CD4-positive, alpha-beta T cell (primary cell): ENCODE measurements around the gene AAMDC. TPM values are rescaled to one million over a fixed set of nuclear protein-coding genes. Genes with fewer than 3 reads are reported as not detected.

Experiments used
- ATAC-seq: fragments of 200-7000 bp; cut with Tn5 transposase; one replicate; pipeline ENCODE4 v1.10.0; 2022; ENCODE audit warnings: mild to moderate bottlenecking; ENCODE audit not compliant: poor library complexity
- CTCF ChIA-PET: fragments of 350-600 bp; sonication (Branson Sonifier 250); formaldehyde crosslinking; loops from one replicate; lab custom pipeline; 2021; ENCODE audit warnings: antibody characterized with exemption, inconsistent platforms; lab: Charles Lee
- POLR2A ChIA-PET: fragments of 350-600 bp; sonication (Branson Sonifier 250); formaldehyde crosslinking; loops from one replicate; lab custom pipeline; 2021; ENCODE audit warnings: antibody characterized with exemption, inconsistent platforms; lab: Charles Lee
- DNase-seq, 14 experiments: peaks; one replicate each; pipeline ENCODE4 v3.0.0-alpha.2; 2013 to 2020; ENCODE audit warnings: mixed read lengths in 2 of 14
- H3K27ac ChIP-seq, 2 donors: one replicate each; pipeline versions ENCODE4 v1.5.1 to v1.7.0; 2013; ENCODE audit warnings: low read length in 2 of 2, low read depth in 1 of 2, mild to moderate bottlenecking in 1 of 2
- H3K27me3 ChIP-seq, 2 experiments: 1 replicate in 1 of 2; 2 replicates in 1 of 2; pipeline versions ENCODE4 v1.6.1 to v1.7.0; 2013; ENCODE audit warnings: low read length in 2 of 2, control low read depth in 1 of 2, mild to moderate bottlenecking in 1 of 2, moderate library complexity in 1 of 2; ENCODE audit not compliant: insufficient read depth in 2 of 2, control insufficient read depth in 1 of 2
- H3K36me3 ChIP-seq: one replicate; pipeline ENCODE4 v1.6.1; 2013; ENCODE audit warnings: low read length, control low read depth; ENCODE audit not compliant: insufficient read depth
- H3K4me1 ChIP-seq: one replicate; pipeline ENCODE4 v1.6.1; 2013; ENCODE audit warnings: low read length, control low read depth; ENCODE audit not compliant: insufficient read depth
- H3K4me3 ChIP-seq: one replicate; pipeline ENCODE4 v1.5.1; 2013; ENCODE audit warnings: mild to moderate bottlenecking, low read length, moderate library complexity
- H3K9me3 ChIP-seq, 2 experiments: 1 replicate in 1 of 2; 2 replicates in 1 of 2; pipeline versions ENCODE4 v1.6.1 to v1.7.0; 2013; ENCODE audit warnings: low read length in 2 of 2, mild to moderate bottlenecking in 2 of 2, control low read depth in 1 of 2, moderate library complexity in 1 of 2; ENCODE audit not compliant: control insufficient read depth in 1 of 2, insufficient read depth in 1 of 2
- H3K27ac Mint-ChIP-seq: one replicate; pipeline ENCODE4 v1.8.0; 2020; ENCODE audit warnings: mixed read lengths
- H3K27me3 Mint-ChIP-seq: one replicate; pipeline ENCODE4 v1.8.0; 2021; ENCODE audit warnings: mixed read lengths
- H3K36me3 Mint-ChIP-seq: one replicate; pipeline ENCODE4 v1.8.0; 2021; ENCODE audit warnings: low read depth, mixed read lengths
- H3K4me1 Mint-ChIP-seq: one replicate; pipeline ENCODE4 v1.8.0; 2021; ENCODE audit warnings: low read depth, mixed read lengths
- H3K4me3 Mint-ChIP-seq: one replicate; pipeline ENCODE4 v1.8.0; 2020; ENCODE audit warnings: mild to moderate bottlenecking, mixed read lengths
- H3K9me3 Mint-ChIP-seq: one replicate; pipeline ENCODE4 v1.8.0; 2020; ENCODE audit warnings: mixed read lengths
- intact Hi-C, 2 experiments: fragments of 100-400 bp; cut with DNase I in 1 of 2; cut with micrococcal nuclease in 1 of 2; formaldehyde crosslinking; loops; one replicate each; pipeline versions ENCODE4 v1.15.1 to v1.9.0; 2023 to 2025; cut with DNase I, micrococcal nuclease
- polyA plus RNA-seq, 2 donors: library from polyadenylated mRNA; unstranded; fragments of 120-200 nt; gene quantifications; one replicate each; pipeline ENCODE4 v1.2.1, GENCODE V29; 2013
- total RNA-seq, 174 experiments: library from RNA in 2 of 174; stranded (reverse) in 2 of 174; gene quantifications; one replicate each; pipeline ENCODE4 v1.2.3 and lab custom pipeline; 2021 to 2026
- TF ChIP-seq, protein P1 (sequence below): fragments of 200-600 bp; IDR thresholded peaks from one replicate; pipeline ENCODE4 v1.8.0; 2022; ENCODE audit warnings: antibody characterized with exemption, mild to moderate bottlenecking

The AAMDC gene
- total RNA-seq (1 to 10 TPM; 1.5 to 2.1 TPM), total RNA-seq (lab: John Stamatoyannopoulos, UW) (0.41 to 5.7 (median 2.4) reads per million in 172 experiments)
- polyA plus RNA-seq (2013, experiment 1 of 2): 13.9 TPM
- 11.4 TPM for polyA plus RNA-seq (2013, experiment 2 of 2)

DNA sequence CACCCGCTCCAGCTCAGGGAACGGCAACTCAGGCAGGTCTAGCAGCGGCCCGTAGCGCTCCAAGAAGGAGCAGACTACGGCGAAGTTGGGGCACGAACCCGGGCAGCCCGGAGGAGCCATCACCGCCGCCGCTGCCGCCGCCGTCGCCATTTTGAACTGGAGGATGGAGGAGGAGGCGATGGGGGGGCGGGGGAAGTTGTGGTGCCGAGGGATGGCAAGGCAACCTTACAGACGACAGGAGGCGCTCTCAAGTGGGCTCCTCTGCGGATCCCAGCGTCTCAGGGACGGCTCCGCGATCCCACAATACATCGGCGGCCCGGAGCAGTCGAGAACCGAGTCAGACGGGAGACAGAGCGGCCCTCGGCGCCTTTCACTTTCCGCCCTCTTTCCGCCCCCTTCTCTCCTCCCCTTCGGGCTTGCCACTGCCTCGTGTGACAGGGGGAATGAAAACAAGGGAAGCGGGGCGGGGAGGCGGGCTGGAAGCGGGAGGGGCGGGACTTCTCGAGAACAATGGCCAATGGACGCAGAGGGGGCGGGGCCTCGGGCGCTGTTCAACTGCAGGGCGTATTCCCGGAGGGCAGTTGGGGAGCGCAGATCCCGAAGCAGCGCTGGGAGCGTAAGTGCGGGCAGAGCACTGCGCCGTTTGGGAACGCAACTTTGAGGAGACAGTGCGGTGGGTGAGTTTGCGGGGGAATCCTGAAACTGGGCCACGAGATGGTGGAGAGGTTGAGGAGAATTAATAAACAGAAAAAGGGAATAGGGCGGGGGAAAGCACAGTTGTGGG lies at the start of gene AAMDC, which contains the start of gene RSF1:
TSS of gene AAMDC (plus strand) at position 580 of the 784 bp plus-strand sequence. CDS start 21,353 bp downstream, outside the sequence.
TSS of gene RSF1 (minus strand) at position 158 of the 784 bp plus-strand sequence. CDS start at position 150, 8 bp downstream.
- Mint-ChIP-seq H3K27ac (peak within 1 kb of the TSS; percentile 92), H3K4me1 (peaks cover 46% of the 10 kb centered on the region), H3K4me3 (peak within 1 kb of the TSS; percentile 98), H3K36me3 (peaks cover 29% of the 10 kb centered on the region), H3K27me3 (no peaks in the 10 kb centered on the region), H3K9me3 (no peaks in the 10 kb centered on the region)
- POLR2A ChIA-PET: interaction anchor here (1.3 to 4.0 kb wide), 4 partner anchors 14 to 258 kb away, joined by 3 to 61 read pairs (median 4); partner anchors contain the start of gene INTS4
- CTCF ChIA-PET: interaction anchor here (0.9 kb wide), 1 partner anchor 174 kb away, joined by 5 read pairs; no protein-coding TSS in a partner anchor
- Histone ChIP-seq H3K27ac (peak within 1 kb of the TSS; percentile 74 to 95), H3K4me3 (peak within 1 kb of the TSS; percentile 84), H3K9me3 (no peaks in the 10 kb centered on the region), H3K4me1 (peaks cover 29% of the 10 kb centered on the region), H3K36me3 (no peaks in the 10 kb centered on the region), H3K27me3 (no peaks in the 10 kb centered on the region)
- DNase-seq (peak; percentile 92 to 99 (median 96)), ATAC-seq (peak; percentile 80)
- intact Hi-C loops: loop anchor here (1.0 to 5.0 kb wide), 5 partner anchors 174 to 752 kb away; partner anchors contain the start of genes INTS4 (in 1 of the 2), KCTD21 (in 1 of the 2), NARS2 (in 1 of the 2) and USP35 (in 1 of the 2)
- TF ChIP-seq, protein P1, sequence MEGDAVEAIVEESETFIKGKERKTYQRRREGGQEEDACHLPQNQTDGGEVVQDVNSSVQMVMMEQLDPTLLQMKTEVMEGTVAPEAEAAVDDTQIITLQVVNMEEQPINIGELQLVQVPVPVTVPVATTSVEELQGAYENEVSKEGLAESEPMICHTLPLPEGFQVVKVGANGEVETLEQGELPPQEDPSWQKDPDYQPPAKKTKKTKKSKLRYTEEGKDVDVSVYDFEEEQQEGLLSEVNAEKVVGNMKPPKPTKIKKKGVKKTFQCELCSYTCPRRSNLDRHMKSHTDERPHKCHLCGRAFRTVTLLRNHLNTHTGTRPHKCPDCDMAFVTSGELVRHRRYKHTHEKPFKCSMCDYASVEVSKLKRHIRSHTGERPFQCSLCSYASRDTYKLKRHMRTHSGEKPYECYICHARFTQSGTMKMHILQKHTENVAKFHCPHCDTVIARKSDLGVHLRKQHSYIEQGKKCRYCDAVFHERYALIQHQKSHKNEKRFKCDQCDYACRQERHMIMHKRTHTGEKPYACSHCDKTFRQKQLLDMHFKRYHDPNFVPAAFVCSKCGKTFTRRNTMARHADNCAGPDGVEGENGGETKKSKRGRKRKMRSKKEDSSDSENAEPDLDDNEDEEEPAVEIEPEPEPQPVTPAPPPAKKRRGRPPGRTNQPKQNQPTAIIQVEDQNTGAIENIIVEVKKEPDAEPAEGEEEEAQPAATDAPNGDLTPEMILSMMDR: peak; percentile 69

DNA sequence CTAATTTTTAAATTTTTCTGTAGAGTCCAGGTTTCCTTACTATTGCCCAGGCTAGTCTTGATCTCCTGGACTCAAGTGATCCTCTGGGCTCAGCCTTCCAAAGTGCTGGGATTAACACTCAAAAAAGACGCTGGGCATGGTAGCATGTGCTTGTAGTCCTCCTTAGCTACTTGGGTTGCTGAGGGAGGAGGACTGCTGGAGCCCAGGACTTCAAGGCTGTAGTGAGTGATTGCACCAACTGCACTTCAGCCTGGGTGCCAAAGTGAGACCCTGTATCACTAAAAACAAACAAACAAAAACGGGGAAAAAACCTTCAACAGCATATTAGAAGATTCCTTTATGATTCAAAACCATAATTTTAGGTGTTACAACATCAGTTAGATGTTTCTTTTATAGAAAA lies 45.0 kb upstream of the AAMDC start:
- no peak overlapping the region for H3K27ac Mint-ChIP-seq
- CTCF ChIA-PET: no interaction called here
- peaks cover 79% of the 10 kb centered on the region for H3K4me1 Mint-ChIP-seq
- peaks cover 8% of the 10 kb centered on the region for H3K4me1 ChIP-seq
- DNase-seq: no peak
- H3K27ac ChIP-seq: no peak overlapping the region
- ATAC-seq: no peak
- H3K27me3 Mint-ChIP-seq: no peaks in the 10 kb centered on the region
- H3K4me3 Mint-ChIP-seq: no peak overlapping the region
- no peak overlapping the region for H3K4me3 ChIP-seq
- POLR2A ChIA-PET: no interaction called here
- no peaks in the 10 kb centered on the region for H3K27me3 ChIP-seq
- H3K9me3 ChIP-seq: no peaks in the 10 kb centered on the region
- TF ChIP-seq, protein P1: no peak
- intact Hi-C loops: loop anchor here (1.0 to 5.0 kb wide), 4 partner anchors 43 to 271 kb away; no protein-coding TSS in a partner anchor
- no peaks in the 10 kb centered on the region for H3K36me3 ChIP-seq
- peaks cover 23% of the 10 kb centered on the region for H3K36me3 Mint-ChIP-seq
- no peaks in the 10 kb centered on the region for H3K9me3 Mint-ChIP-seq

DNA sequence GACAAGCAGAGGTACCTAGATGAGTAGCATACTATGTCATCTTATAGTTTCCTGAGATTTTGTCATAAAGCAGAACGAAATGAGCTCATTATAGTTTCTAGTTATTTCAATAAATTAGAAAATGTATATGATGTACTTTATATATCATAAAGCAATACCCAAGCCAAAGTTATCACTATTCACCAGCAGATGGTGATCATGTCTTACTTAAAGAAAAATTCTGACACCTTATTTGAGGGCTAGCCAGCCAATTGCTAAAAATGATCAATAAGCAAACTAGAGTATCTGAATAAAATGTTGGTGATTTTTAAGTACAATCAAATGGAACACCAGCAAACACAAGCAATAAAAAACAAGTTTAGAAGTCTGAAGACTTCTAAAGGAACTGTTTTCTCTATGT lies 44.5 kb upstream of the AAMDC start:
- peaks cover 79% of the 10 kb centered on the region for H3K4me1 Mint-ChIP-seq

More for the DNA sequence above, 44.5 kb upstream of the AAMDC start:
- no peak overlapping the region for H3K4me3 ChIP-seq
- CTCF ChIA-PET: no interaction called here
- TF ChIP-seq, protein P1: no peak
- H3K4me3 Mint-ChIP-seq: no peak overlapping the region
- H3K27me3 ChIP-seq: no peaks in the 10 kb centered on the region
- H3K27me3 Mint-ChIP-seq: no peaks in the 10 kb centered on the region
- H3K27ac Mint-ChIP-seq: no peak overlapping the region
- H3K9me3 ChIP-seq: no peaks in the 10 kb centered on the region
- POLR2A ChIA-PET: no interaction called here
- ATAC-seq (no peak), DNase-seq (peak in 3 of 14 experiments; percentile 45 to 53 (median 49))
- H3K4me1 ChIP-seq: peaks cover 4% of the 10 kb centered on the region
- no peaks in the 10 kb centered on the region for H3K36me3 ChIP-seq
- H3K27ac ChIP-seq: no peak overlapping the region
- peaks cover 25% of the 10 kb centered on the region for H3K36me3 Mint-ChIP-seq
- intact Hi-C loops: loop anchor here (1.0 to 5.0 kb wide), 4 partner anchors 43 to 271 kb away; no protein-coding TSS in a partner anchor
- no peaks in the 10 kb centered on the region for H3K9me3 Mint-ChIP-seq
